ENCODE measurements around the gene POLR3H.

DNA sequence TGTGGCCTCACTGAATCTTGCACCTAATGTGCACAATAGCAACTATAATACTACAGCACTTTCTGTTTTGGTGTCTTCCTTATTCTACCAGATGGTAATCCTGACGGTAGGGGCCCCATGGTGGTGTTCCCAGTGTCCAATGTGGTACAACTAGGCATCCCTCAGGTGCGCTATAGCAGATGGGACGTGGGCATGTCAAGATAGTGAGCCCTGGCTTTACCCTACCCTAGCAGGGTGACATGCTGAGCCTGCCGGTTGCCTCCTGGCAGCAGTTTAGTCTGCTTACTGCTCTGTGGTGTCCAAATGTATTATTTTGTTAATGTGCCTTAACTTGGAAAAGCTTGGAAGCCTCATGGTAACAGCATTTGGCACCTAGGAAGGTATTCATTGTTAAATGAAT, 56.2 kb downstream of the POLR3H start:
- no peak for TF ChIP-seq GATA2 (IDR thresholded peaks at IDR 0.05; ENCODE audit: low read depth, low read length)
- TF ChIP-seq GATA3 (IDR thresholded peaks at IDR 0.05; ENCODE audit: low read depth, low read length), result no peak

Data from SH-SY5Y (cell line).